ENCODE measurements around the gene PLA2G5. TPM values are rescaled to one million over a fixed set of nuclear protein-coding genes. Genes with fewer than 3 reads are reported as not detected.

PLA2G5 gene
- total RNA-seq, 6 experiments from 2014 or later: not detected

GRCh38 chr1:20112279-20113000 lies 42.4 kb downstream of the PLA2G5 start:
- peaks cover 28% of the 10 kb centered on the region for H3K27me3 Mint-ChIP-seq (ENCODE audit: insufficient read depth)
- no peaks in the 10 kb centered on the region for H3K4me1 Mint-ChIP-seq (ENCODE audit: low read depth)
- no peak for TF ChIP-seq CTCF (IDR thresholded peaks at IDR 0.05)
- no peak overlapping the region for H3K4me3 Mint-ChIP-seq
- H3K27ac Mint-ChIP-seq: no peak overlapping the region
- H3K36me3 Mint-ChIP-seq (ENCODE audit: low read depth): no peaks in the 10 kb centered on the region
- DNase-seq: no peak
- H3K9me3 Mint-ChIP-seq: no peaks in the 10 kb centered on the region

GRCh38 chr1:20114021-20114648 lies 44.1 kb downstream of the PLA2G5 start:
- no peaks in the 10 kb centered on the region for H3K4me1 Mint-ChIP-seq (ENCODE audit: low read depth)
- no peak overlapping the region for H3K4me3 Mint-ChIP-seq
- no peak for TF ChIP-seq CTCF (IDR thresholded peaks at IDR 0.05)
- H3K36me3 Mint-ChIP-seq (ENCODE audit: low read depth): no peaks in the 10 kb centered on the region
- H3K27me3 Mint-ChIP-seq (ENCODE audit: insufficient read depth): peaks cover 32% of the 10 kb centered on the region
- no peaks in the 10 kb centered on the region for H3K9me3 Mint-ChIP-seq
- no peak overlapping the region for H3K27ac Mint-ChIP-seq
- DNase-seq: no peak

GRCh38 chr1:20115479-20115878 lies 45.5 kb downstream of the PLA2G5 start:
- H3K27ac Mint-ChIP-seq: no peak overlapping the region
- H3K27me3 Mint-ChIP-seq (ENCODE audit: insufficient read depth): peaks cover 36% of the 10 kb centered on the region
- no peak for DNase-seq
- H3K4me3 Mint-ChIP-seq: no peak overlapping the region
- no peaks in the 10 kb centered on the region for H3K9me3 Mint-ChIP-seq
- H3K36me3 Mint-ChIP-seq (ENCODE audit: low read depth): no peaks in the 10 kb centered on the region
- no peaks in the 10 kb centered on the region for H3K4me1 Mint-ChIP-seq (ENCODE audit: low read depth)
- no peak for TF ChIP-seq CTCF (IDR thresholded peaks at IDR 0.05)

- Mint-ChIP-seq H3K4me1 (ENCODE audit: low read depth) (no peaks in the 10 kb centered on the region), H3K27me3 (ENCODE audit: insufficient read depth) (peaks cover 41% of the 10 kb centered on the region), H3K4me3 (no peak overlapping the region), H3K36me3 (ENCODE audit: low read depth) (no peaks in the 10 kb centered on the region), H3K9me3 (no peaks in the 10 kb centered on the region), H3K27ac (no peak overlapping the region)
- DNase-seq: no peak
- no peak for TF ChIP-seq CTCF (IDR thresholded peaks at IDR 0.05)
Observed at GRCh38 chr1:20115916-20116315, 45.9 kb downstream of the PLA2G5 start.

GRCh38 chr1:20117236-20117635 lies 47.2 kb downstream of the PLA2G5 start:
- no peak for DNase-seq
- Mint-ChIP-seq H3K4me1 (ENCODE audit: low read depth) (no peaks in the 10 kb centered on the region), H3K36me3 (ENCODE audit: low read depth) (no peaks in the 10 kb centered on the region), H3K4me3 (no peak overlapping the region), H3K27me3 (ENCODE audit: insufficient read depth) (peaks cover 48% of the 10 kb centered on the region), H3K9me3 (no peaks in the 10 kb centered on the region), H3K27ac (no peak overlapping the region)
- TF ChIP-seq CTCF (IDR thresholded peaks at IDR 0.05): no peak
